Activated CD4-positive, alpha-beta memory T cell treated with anti-CD3 and anti-CD28 coated beads, Interleukin-2, amount 10 ng/mL, durations not matched to agents 7 days and 5 days (primary cell): ENCODE results near the gene CCDC154. TPM values are rescaled to one million over a fixed set of nuclear protein-coding genes. Genes with fewer than 3 reads are reported as not detected.
"Not testable (repeated sequence)": the region's sequence is repeated elsewhere in the genome, so short reads cannot be mapped to it uniquely, and the experiment has no call there.

Experiments
- CTCF ChIA-PET: fragments of 350-600 bp; sonication (Branson Sonifier 250); formaldehyde crosslinking; loops from one replicate; lab custom pipeline; 2021; ENCODE audit warnings: antibody characterized with exemption, inconsistent platforms; lab: Charles Lee
- POLR2A ChIA-PET: fragments of 350-600 bp; sonication (Branson Sonifier 250); formaldehyde crosslinking; loops from one replicate; lab custom pipeline; 2021; ENCODE audit warnings: antibody characterized with exemption; lab: Charles Lee
- DNase-seq: peaks from one replicate; pipeline ENCODE4 v3.0.0-alpha.2; 2020
- H3K27ac Mint-ChIP-seq: one replicate; pipeline ENCODE4 v1.8.0; 2021; ENCODE audit warnings: mild to moderate bottlenecking, mixed read lengths
- H3K27me3 Mint-ChIP-seq: one replicate; pipeline ENCODE4 v1.8.0; 2021; ENCODE audit warnings: mixed read lengths
- H3K36me3 Mint-ChIP-seq: one replicate; pipeline ENCODE4 v1.8.0; 2021; ENCODE audit warnings: low read depth, mixed read lengths
- H3K4me1 Mint-ChIP-seq: one replicate; pipeline ENCODE4 v1.8.0; 2021; ENCODE audit warnings: mixed read lengths
- H3K4me3 Mint-ChIP-seq: one replicate; pipeline ENCODE4 v1.8.0; 2021; ENCODE audit warnings: mild to moderate bottlenecking, mixed read lengths
- H3K9me3 Mint-ChIP-seq: one replicate; pipeline ENCODE4 v1.8.0; 2021; ENCODE audit warnings: mixed read lengths
- total RNA-seq, 2 experiments: library from RNA; stranded (reverse); gene quantifications; one replicate each; pipeline ENCODE4 v1.2.3, GENCODE V29; 2021

The CCDC154 gene
- total RNA-seq, 2 experiments from 2014 or later = 1.6 to 2.2 TPM

- H3K9me3 Mint-ChIP-seq, POLR2A ChIA-PET, H3K36me3 Mint-ChIP-seq, H3K27ac Mint-ChIP-seq, CTCF ChIA-PET, H3K4me3 Mint-ChIP-seq, DNase-seq, H3K27me3 Mint-ChIP-seq: not testable (repeated sequence)
- H3K4me1 Mint-ChIP-seq = peaks cover 13% of the 10 kb centered on the region
Measured at GRCh38 chr16:1469141-1469540, 24.8 kb upstream of the CCDC154 start.

- no peak overlapping the region for H3K4me3 Mint-ChIP-seq
- DNase-seq = no peak
- no peak overlapping the region for H3K27ac Mint-ChIP-seq
- H3K4me1 Mint-ChIP-seq = peaks cover 8% of the 10 kb centered on the region
- no peaks in the 10 kb centered on the region for H3K36me3 Mint-ChIP-seq
- H3K9me3 Mint-ChIP-seq = no peaks in the 10 kb centered on the region
- no peaks in the 10 kb centered on the region for H3K27me3 Mint-ChIP-seq
- CTCF ChIA-PET = no interaction called here
- POLR2A ChIA-PET = no interaction called here
Measured at GRCh38 chr16:1468426-1468810, 24.1 kb upstream of the CCDC154 start.

- peaks cover 4% of the 10 kb centered on the region for H3K4me1 Mint-ChIP-seq
- ChIA-PET POLR2A (no interaction called here), CTCF (no interaction called here)
- H3K36me3 Mint-ChIP-seq = no peaks in the 10 kb centered on the region
- H3K27ac Mint-ChIP-seq = no peak overlapping the region
- H3K27me3 Mint-ChIP-seq = no peaks in the 10 kb centered on the region
- DNase-seq = no peak
- no peak overlapping the region for H3K4me3 Mint-ChIP-seq
- no peaks in the 10 kb centered on the region for H3K9me3 Mint-ChIP-seq
Measured at GRCh38 chr16:1466968-1467521, 22.7 kb upstream of the CCDC154 start.

GRCh38 chr16:1466054-1466453 lies 21.7 kb upstream of the CCDC154 start:
- no peak for DNase-seq
- Mint-ChIP-seq H3K36me3 (no peaks in the 10 kb centered on the region), H3K4me1 (peaks cover 1% of the 10 kb centered on the region), H3K27ac (no peak overlapping the region), H3K27me3 (no peaks in the 10 kb centered on the region), H3K4me3 (no peak overlapping the region), H3K9me3 (no peaks in the 10 kb centered on the region)
- ChIA-PET CTCF (no interaction called here), POLR2A (no interaction called here)

GRCh38 chr16:1465567-1465915 lies 21.2 kb upstream of the CCDC154 start:
- Mint-ChIP-seq H3K9me3 (no peaks in the 10 kb centered on the region), H3K27me3 (no peaks in the 10 kb centered on the region), H3K36me3 (peaks cover 3% of the 10 kb centered on the region), H3K4me1 (no peaks in the 10 kb centered on the region), H3K4me3 (no peak overlapping the region), H3K27ac (no peak overlapping the region)
- ChIA-PET CTCF (no interaction called here), POLR2A (no interaction called here)
- no peak for DNase-seq

GRCh38 chr16:1464894-1465566 lies 20.7 kb upstream of the CCDC154 start:
- Mint-ChIP-seq H3K27me3 (no peaks in the 10 kb centered on the region), H3K4me1 (no peaks in the 10 kb centered on the region), H3K27ac (no peak overlapping the region), H3K36me3 (peaks cover 3% of the 10 kb centered on the region), H3K4me3 (no peak overlapping the region), H3K9me3 (no peaks in the 10 kb centered on the region)
- ChIA-PET POLR2A (no interaction called here), CTCF (no interaction called here)
- no peak for DNase-seq

- no peaks in the 10 kb centered on the region for H3K4me1 Mint-ChIP-seq
- H3K9me3 Mint-ChIP-seq = no peaks in the 10 kb centered on the region
Measured at GRCh38 chr16:1464196-1464893, 20.0 kb upstream of the CCDC154 start.

GRCh38 chr16:1461146-1461545 lies 16.8 kb upstream of the CCDC154 start:
- Mint-ChIP-seq H3K9me3 (no peaks in the 10 kb centered on the region), H3K4me1 (peaks cover 3% of the 10 kb centered on the region), H3K27ac (no peak overlapping the region), H3K27me3 (no peaks in the 10 kb centered on the region), H3K4me3 (no peak overlapping the region), H3K36me3 (peaks cover 3% of the 10 kb centered on the region)
- DNase-seq = no peak
- CTCF ChIA-PET = no interaction called here
- POLR2A ChIA-PET = no interaction called here

More at GRCh38 chr16:1464196-1464893, 20.0 kb upstream of the CCDC154 start:
- Mint-ChIP-seq H3K27me3 (no peaks in the 10 kb centered on the region), H3K27ac (no peak overlapping the region), H3K36me3 (peaks cover 3% of the 10 kb centered on the region), H3K4me3 (no peak overlapping the region)
- ChIA-PET POLR2A (no interaction called here), CTCF (no interaction called here)
- no peak for DNase-seq

GRCh38 chr16:1460602-1461138 lies 16.3 kb upstream of the CCDC154 start:
- ChIA-PET POLR2A (no interaction called here), CTCF (no interaction called here)
- Mint-ChIP-seq H3K27ac (no peak overlapping the region), H3K9me3 (no peaks in the 10 kb centered on the region), H3K4me3 (no peak overlapping the region), H3K27me3 (no peaks in the 10 kb centered on the region), H3K36me3 (peaks cover 3% of the 10 kb centered on the region), H3K4me1 (peaks cover 3% of the 10 kb centered on the region)
- DNase-seq = no peak

- no peak for DNase-seq
- CTCF ChIA-PET = no interaction called here
- H3K4me3 Mint-ChIP-seq = no peak overlapping the region
- H3K4me1 Mint-ChIP-seq = peaks cover 3% of the 10 kb centered on the region
- peaks cover 3% of the 10 kb centered on the region for H3K36me3 Mint-ChIP-seq
- no peaks in the 10 kb centered on the region for H3K9me3 Mint-ChIP-seq
- POLR2A ChIA-PET = no interaction called here
- no peak overlapping the region for H3K27ac Mint-ChIP-seq
- no peaks in the 10 kb centered on the region for H3K27me3 Mint-ChIP-seq
Measured at GRCh38 chr16:1459967-1460366, 15.6 kb upstream of the CCDC154 start.

- Mint-ChIP-seq H3K27ac (no peak overlapping the region), H3K4me3 (no peak overlapping the region), H3K4me1 (peaks cover 8% of the 10 kb centered on the region), H3K9me3 (no peaks in the 10 kb centered on the region), H3K36me3 (peaks cover 3% of the 10 kb centered on the region), H3K27me3 (no peaks in the 10 kb centered on the region)
- no peak for DNase-seq
- CTCF ChIA-PET = no interaction called here
- POLR2A ChIA-PET = no interaction called here
Measured at GRCh38 chr16:1458977-1459341, 14.6 kb upstream of the CCDC154 start.

- Mint-ChIP-seq H3K4me1 (peaks cover 13% of the 10 kb centered on the region), H3K9me3 (no peaks in the 10 kb centered on the region), H3K36me3 (peaks cover 3% of the 10 kb centered on the region), H3K4me3 (no peak overlapping the region), H3K27me3 (no peaks in the 10 kb centered on the region), H3K27ac (no peak overlapping the region)
- no peak for DNase-seq
- ChIA-PET POLR2A (no interaction called here), CTCF (no interaction called here)
Measured at GRCh38 chr16:1458336-1458976, 14.1 kb upstream of the CCDC154 start.

- no peak for DNase-seq
- no peaks in the 10 kb centered on the region for H3K27me3 Mint-ChIP-seq
- POLR2A ChIA-PET = no interaction called here
- no peak overlapping the region for H3K4me3 Mint-ChIP-seq
- H3K36me3 Mint-ChIP-seq = peaks cover 3% of the 10 kb centered on the region
- CTCF ChIA-PET = interaction anchor here (0.6 kb wide), 1 partner anchor 89 kb away, joined by 5 read pairs; no protein-coding TSS in a partner anchor
- H3K9me3 Mint-ChIP-seq = no peaks in the 10 kb centered on the region
- peaks cover 14% of the 10 kb centered on the region for H3K4me1 Mint-ChIP-seq
- H3K27ac Mint-ChIP-seq = no peak overlapping the region
Measured at GRCh38 chr16:1457489-1458245, 13.3 kb upstream of the CCDC154 start.
